GM12874 (cell line): ENCODE results near the gene KLHDC10.

Experiments
- CTCF ChIP-seq: IDR thresholded peaks from 2 replicates; pipeline ENCODE4 v1.5.1; 2011; ENCODE audit warnings: low read depth, mild to moderate bottlenecking, control low read depth, low read length, moderate library complexity; ENCODE audit not compliant: insufficient read depth

The KLHDC10 gene

DNA sequence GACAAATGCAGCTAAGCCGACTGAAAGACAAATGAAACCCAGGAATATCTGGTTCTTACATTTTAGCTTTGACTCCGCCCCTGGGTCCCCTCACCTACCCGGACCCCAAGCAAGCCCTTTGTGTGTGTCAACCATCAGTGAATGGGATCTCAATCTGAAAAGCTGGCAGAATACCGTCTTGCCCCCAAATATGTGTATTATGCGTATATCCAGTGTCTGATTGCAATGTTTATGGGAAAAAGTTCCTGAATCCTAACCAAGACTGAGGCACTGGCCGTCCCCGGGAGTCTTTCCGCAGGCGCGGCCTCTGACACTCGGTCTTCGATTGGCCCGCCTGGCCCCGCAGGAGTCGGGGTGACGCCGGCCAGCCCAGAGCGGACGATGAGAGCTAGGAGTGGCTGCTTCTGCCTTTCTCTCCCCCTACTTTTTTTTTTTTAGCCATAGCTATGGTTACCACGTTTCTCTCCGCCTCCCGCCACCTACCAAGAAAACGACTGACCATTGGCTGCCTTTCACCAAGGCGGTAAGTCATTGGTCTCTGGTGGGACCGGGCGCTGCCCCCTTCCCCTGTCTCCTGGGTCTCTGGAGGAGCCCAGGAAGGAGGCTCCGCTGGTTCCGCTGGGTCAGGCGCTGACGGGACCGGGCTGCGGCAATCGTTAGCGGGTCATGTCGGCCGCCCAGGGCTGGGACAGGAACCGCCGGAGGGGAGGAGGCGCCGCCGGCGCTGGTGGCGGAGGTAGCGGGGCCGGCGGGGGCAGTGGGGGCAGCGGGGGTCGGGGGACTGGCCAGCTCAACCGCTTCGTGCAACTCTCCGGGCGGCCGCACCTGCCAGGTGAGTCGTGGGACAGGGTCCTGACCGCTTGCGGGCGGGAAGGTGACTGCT lies at the start of gene KLHDC10:
Gene KLHDC10, plus strand, starts transcription at position 557 of the 883 bp plus-strand sequence. Its CDS starts 110 bp downstream, at position 667.
- TF ChIP-seq CTCF, result no peak

- TF ChIP-seq CTCF, result no peak
These were observed 49.1 kb upstream of the KLHDC10 start for GRCh38 chr7:130021105-130021834.

- no peak for TF ChIP-seq CTCF
These were observed 48.2 kb upstream of the KLHDC10 start for GRCh38 chr7:130022115-130022514.

GRCh38 chr7:130022623-130023175 lies 47.6 kb upstream of the KLHDC10 start:
- TF ChIP-seq CTCF, result no peak

DNA sequence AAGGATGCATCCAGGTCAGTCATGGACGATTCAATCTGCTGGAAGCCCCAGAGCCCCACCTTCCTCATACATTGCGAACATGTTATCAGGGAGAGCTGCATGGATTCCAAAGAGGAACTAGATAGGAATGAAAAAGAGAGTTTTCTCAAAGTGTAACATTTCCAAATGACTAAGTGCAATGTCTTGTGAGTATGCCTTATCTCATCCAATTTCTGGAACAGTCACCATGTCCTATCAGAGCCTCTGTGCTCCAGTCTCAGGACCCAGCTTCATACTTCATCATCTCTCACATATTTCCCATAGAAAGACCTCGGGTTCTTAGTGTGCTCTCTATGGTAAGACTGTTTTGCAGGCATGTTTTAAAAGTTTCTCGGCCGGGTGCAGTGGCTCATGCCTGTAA lies 45.9 kb upstream of the KLHDC10 start:
- TF ChIP-seq CTCF, result no peak

DNA sequence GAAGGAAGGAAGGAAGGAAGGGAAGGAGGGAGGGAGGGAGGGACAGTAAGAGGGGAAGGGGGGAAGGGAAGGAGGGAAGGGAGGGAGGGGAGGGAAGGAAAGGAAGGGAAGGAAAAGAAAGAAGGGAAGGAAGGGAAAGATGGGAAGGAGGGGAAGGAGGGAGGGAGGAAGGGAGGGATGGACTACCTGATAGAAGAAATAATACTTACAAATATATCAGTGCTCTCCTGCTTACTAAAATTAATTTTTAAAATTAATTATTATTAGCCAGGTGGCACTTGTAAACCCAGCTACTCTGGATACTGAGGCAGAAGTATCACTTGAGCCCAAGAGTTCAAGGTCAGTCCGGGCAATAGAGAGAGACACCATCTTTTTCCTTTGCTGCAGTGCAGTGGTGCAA lies 37.6 kb upstream of the KLHDC10 start:
- no peak for TF ChIP-seq CTCF

DNA sequence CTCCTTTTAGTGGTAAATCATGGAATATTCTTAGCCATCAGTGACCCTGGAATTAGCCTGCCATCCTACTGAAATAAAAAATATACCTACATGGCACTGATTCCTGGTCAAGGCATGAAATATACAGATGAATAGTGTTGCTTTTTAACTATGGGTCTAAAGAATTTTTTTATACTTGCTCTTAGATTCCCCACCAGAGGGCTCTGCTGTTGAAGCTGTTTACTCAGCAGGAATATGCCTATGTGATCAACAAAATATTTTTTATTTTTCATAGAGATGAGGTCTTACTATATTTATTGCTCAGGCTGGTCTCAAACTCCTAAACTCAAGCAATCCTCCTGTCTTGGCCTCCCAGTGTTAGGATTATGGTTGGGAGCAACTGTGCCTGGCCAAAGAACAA lies 32.6 kb upstream of the KLHDC10 start:
- TF ChIP-seq CTCF, result no peak
